HT1080 (cell line): ENCODE measurements around the gene CCDC69. TPM values are rescaled to one million over a fixed set of nuclear protein-coding genes. Genes with fewer than 3 reads are reported as not detected.
"Not testable (repeated sequence)": the region's sequence is repeated elsewhere in the genome, so short reads cannot be mapped to it uniquely, and the experiment has no call there.

ENCODE experiments used
- DNase-seq: peaks from one replicate; pipeline ENCODE4 v3.0.0-alpha.2; 2015; ENCODE audit warnings: low read depth
- total RNA-seq: library from RNA; depleted of rRNA; stranded (reverse); fragments of >200 nt; shearing (Covaris generic); gene quantifications from 2 replicates; pipeline ENCODE4 v1.2.3, GENCODE V29; 2014

Gene CCDC69
- total RNA-seq, 1 experiment from 2014 or later, result 18.4 TPM

DNA sequence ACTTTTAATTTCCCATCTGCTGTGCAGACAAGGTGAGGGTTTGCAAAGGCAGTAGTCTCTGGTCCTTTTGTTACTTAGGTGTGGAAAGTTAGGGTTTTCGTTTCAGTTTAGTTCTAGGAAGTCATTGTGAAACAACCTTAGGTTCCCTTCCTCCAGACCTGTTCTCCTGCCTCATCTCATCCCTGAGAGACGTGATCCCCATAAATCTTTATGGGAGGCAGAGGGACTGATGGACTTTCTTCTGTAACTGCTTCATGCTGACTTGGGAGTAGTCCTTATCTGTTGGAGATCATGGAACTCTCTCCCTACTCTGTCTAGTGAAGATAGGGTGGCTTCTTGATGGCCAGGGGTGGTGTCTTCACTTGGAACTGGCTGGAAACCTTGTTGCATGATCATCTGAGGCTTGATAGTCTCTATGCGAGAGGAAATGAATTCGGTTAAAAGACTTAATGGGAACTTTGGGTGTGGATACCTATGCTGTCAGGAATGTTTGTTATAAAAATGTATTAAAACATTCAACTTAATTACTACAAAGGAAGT is 21.9 kb upstream of the CCDC69 start:
- DNase-seq, result no peak

DNA sequence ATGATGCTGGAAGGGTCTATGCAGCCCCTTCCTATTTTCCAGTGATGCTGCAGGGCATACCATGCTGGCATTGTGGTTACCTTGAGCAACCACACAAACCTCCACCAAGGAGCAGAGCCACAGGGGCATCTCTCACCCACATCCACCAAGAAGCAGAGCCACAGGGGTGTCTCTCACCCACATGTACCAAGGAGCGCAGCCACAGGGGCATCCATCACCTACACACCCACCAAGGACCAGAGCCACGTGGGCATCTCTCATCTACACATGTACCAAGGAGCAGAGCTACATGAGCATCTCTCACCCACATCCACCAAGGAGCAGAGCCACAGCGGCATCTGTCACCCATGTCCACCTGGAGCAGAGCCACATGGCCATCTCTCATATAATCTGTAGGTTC is 20.3 kb upstream of the CCDC69 start:
- DNase-seq, result no peak

DNA sequence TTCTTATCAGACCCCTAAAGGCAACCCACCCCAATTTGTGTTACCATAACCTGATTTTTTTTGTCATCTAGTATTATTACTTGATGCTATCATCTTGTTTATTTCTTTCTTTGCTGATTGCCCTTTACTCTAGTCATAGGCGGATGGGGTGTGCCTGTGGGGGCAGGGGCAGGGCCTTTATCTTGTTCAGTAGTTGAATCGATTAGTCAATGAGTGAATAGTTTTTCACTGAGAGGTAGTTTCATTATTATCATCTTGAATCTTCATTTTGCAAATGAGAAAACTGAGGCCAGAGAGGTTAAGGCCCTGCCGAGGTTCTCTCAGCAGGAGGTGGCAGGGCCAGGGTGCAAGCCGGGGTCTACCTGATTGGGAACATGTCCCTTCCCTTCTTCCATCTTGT is 19.7 kb upstream of the CCDC69 start:
- DNase-seq, result no peak

- no peak for DNase-seq
Measured at GRCh38 chr5:151243127-151243526, 19.2 kb upstream of the CCDC69 start.

GRCh38 chr5:151240924-151241635 is 17.2 kb upstream of the CCDC69 start:
- DNase-seq, result no peak

DNA sequence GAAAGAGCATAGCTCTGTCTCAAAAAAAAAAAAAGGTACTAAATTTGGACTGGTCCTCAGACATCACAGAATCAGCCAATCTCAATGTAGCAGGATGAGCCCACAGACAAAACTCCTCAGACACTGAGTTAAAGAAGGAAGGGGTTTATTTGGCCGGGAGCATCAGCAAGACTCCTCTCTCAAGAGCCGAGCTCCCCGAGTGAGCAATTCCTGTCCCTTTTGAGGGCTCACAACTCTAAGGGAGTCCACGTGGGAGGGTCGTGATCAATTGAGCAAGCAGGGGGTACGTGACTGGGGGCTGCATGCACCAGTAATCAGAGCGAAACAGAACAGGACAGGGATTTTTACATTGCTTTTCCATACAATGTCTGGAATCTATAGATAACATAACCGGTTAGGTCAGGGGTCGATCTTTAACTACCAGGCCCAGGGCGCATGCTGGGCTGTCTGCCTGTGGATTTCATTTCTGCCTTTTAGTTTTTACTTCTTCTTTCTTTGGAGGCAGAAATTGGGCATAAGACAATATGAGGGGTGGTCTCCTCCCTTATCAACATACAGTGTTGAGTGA is 16.5 kb upstream of the CCDC69 start:
- not testable (repeated sequence) for DNase-seq

DNA sequence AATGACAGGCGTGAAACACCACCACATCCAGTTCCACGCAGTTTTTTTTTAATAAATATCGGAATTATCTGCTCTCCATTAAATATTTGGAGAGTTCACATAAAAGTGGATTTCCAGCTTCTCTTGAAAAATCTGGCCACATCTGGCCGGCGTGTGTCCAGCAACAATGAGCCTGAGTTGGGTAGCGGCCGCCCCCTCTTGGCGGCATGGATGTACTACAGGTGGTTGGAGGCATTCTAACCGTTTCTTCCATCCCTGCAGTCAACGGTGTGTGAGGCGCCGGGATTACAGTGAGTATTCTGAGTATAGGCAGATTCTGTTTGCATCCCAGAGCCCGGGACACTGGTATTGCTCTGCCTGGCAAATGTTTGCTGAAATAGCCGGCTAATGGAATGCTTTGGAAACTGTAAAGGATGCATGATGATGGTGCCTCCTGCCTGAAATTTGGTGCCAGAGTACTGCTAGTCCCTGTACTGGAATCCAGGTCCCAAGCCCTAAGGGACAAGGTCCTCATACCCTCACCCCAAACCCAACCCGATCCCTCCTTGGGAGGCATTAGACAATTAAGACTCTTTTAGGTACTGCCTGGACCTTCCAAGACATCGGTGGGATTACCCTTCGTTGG is 15.5 kb upstream of the CCDC69 start:
- peak; percentile 69 for DNase-seq

GRCh38 chr5:151238303-151238741 is 14.4 kb upstream of the CCDC69 start:
- DNase-seq, result no peak

- no peak for DNase-seq
Measured at GRCh38 chr5:151237685-151238084, 13.8 kb upstream of the CCDC69 start.

DNA sequence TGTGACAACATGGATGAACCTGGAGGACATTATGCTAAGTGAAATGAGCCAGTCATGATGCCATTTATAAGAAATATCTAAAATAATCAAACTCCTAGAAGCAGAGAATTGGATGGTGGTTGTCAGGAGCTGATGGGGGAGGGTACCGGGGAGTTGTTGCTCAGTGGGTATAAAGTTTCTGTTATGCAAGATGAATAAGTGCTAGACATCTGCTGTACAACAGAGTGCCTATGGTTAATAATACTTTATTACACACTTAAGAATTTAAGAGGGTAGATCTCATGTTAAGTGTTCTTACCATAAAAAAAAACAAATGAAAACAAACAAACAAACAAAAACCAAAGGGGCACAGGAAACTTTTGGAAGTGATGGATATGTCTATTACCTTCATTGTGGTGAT is 13.0 kb upstream of the CCDC69 start:
- no peak for DNase-seq

- DNase-seq, result not testable (repeated sequence)
Measured at GRCh38 chr5:151235239-151235571, 11.3 kb upstream of the CCDC69 start.

DNA sequence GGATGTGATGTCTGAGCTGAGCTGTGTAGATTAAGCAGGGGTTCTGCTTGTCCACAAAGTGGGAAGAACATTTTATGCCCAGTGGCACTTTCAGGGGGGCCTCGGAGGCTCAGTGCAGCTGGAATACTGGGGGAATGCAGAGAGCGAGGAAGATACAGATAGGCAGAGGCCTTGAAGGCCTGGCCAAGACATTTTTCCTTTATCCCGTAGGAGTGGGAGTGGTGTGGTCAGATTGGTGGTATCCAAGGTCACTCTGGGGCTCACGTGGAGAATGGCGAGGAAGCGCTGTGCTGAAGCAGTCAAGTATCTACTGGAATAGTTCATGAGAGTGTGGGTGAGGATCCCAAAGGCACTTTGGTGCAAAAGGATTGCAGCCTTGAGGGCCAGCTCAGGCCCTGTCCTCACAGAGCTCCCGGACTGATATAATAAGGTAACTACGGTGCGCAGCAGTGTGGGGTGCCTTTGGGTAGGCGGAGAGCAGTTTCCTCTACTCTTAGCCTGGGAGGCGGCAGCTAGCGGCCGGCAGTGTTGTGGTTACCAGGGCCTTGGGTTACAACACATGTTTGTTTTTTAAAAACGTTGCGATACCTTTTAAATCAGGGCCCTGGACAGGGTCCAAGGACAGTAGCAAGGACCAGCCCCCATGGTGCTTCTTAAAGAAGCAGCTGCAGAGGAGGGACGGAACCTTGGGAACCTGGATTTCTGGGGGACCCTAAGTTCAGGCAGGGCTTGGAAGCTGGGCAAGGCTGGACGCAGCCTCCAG is 10.8 kb upstream of the CCDC69 start:
- DNase-seq, result peak; percentile 54

GRCh38 chr5:151233616-151234085 is 9.8 kb upstream of the CCDC69 start:
- DNase-seq, result no peak

- DNase-seq, result no peak
Measured at GRCh38 chr5:151231359-151231758, 7.5 kb upstream of the CCDC69 start.

- DNase-seq, result no peak
Measured at GRCh38 chr5:151230048-151230680, 6.3 kb upstream of the CCDC69 start.

GRCh38 chr5:151228986-151229385 is 5.1 kb upstream of the CCDC69 start:
- no peak for DNase-seq

DNA sequence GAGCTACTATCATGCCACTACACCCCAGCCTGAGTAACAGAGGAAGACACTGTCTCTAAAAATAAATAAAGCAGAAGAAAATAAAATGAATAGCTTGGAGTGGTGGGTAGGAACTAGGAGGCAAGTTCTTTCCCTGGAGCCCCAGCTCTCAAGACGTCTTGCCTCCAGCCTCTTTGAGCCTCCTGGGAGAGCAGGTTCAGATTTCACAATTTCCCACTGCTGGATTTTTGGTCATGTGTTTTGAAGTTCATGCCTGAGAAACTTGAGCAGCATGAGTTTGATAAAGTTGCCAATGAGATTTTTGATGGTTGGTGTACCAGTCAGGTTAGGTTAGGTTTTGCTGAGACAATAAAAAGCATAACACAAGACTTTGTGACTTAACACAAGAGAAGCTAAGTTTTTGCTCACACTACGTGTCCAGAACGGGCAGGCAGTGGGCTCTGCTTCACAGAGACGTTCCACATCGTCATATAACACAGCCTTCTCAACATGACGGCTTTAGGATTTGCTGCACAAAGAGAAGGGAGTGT is 4.1 kb upstream of the CCDC69 start:
- no peak for DNase-seq

- no peak for DNase-seq
Measured at GRCh38 chr5:151225475-151225874, 1.6 kb upstream of the CCDC69 start.

GRCh38 chr5:151225071-151225470 is 1.2 kb upstream of the CCDC69 start:
- DNase-seq, result no peak

GRCh38 chr5:151224372-151224771 is 480 bp upstream of the CCDC69 start:
- DNase-seq, result no peak
